ENCODE measurements around the gene COA3.

COA3 gene

GRCh38 chr17:42787266-42787665 lies 11.2 kb downstream of the COA3 start:
- TF ChIP-seq CTCF (IDR thresholded peaks at IDR 0.05): no peak
- H3K4me2 ChIP-seq (ENCODE audit: low read length): no peak overlapping the region
- H3K36me3 ChIP-seq (ENCODE audit: control insufficient read depth, insufficient read depth, low read length): no peaks in the 10 kb centered on the region
- H3K79me2 ChIP-seq: no peaks in the 10 kb centered on the region
- peaks cover 7% of the 10 kb centered on the region for H3K27me3 ChIP-seq (ENCODE audit: control insufficient read depth, insufficient read depth, low read length)
- no peaks in the 10 kb centered on the region for H3K4me1 ChIP-seq
- no peaks in the 10 kb centered on the region for H3K9me3 ChIP-seq (ENCODE audit: control insufficient read depth, low read length)
- no peak overlapping the region for H3K27ac ChIP-seq
- H3K4me3 ChIP-seq (ENCODE audit: low read depth, low read length): no peak overlapping the region
- no peak overlapping the region for H2AFZ ChIP-seq
- no peak overlapping the region for H3K9ac ChIP-seq

- Histone ChIP-seq H3K36me3 (ENCODE audit: control insufficient read depth, insufficient read depth, low read length) (no peaks in the 10 kb centered on the region), H3K79me2 (no peaks in the 10 kb centered on the region), H3K27ac (no peak overlapping the region), H2AFZ (peak overlapping the region; percentile 40), H3K9me3 (ENCODE audit: control insufficient read depth, low read length) (no peaks in the 10 kb centered on the region), H3K9ac (no peak overlapping the region), H3K4me2 (ENCODE audit: low read length) (no peak overlapping the region), H3K4me1 (no peaks in the 10 kb centered on the region), H3K4me3 (ENCODE audit: low read depth, low read length) (no peak overlapping the region), H3K27me3 (ENCODE audit: control insufficient read depth, insufficient read depth, low read length) (peaks cover 7% of the 10 kb centered on the region)
- TF ChIP-seq CTCF (IDR thresholded peaks at IDR 0.05): no peak
Observed at GRCh38 chr17:42784811-42785592, 13.5 kb downstream of the COA3 start.

GRCh38 chr17:42784409-42784808 lies 14.1 kb downstream of the COA3 start:
- Histone ChIP-seq H3K27ac (no peak overlapping the region), H3K79me2 (no peaks in the 10 kb centered on the region), H3K4me2 (ENCODE audit: low read length) (no peak overlapping the region), H3K9ac (no peak overlapping the region), H2AFZ (peak overlapping the region; percentile 5), H3K36me3 (ENCODE audit: control insufficient read depth, insufficient read depth, low read length) (no peaks in the 10 kb centered on the region), H3K4me1 (no peaks in the 10 kb centered on the region), H3K27me3 (ENCODE audit: control insufficient read depth, insufficient read depth, low read length) (peaks cover 7% of the 10 kb centered on the region), H3K9me3 (ENCODE audit: control insufficient read depth, low read length) (no peaks in the 10 kb centered on the region), H3K4me3 (ENCODE audit: low read depth, low read length) (no peak overlapping the region)
- TF ChIP-seq CTCF (IDR thresholded peaks at IDR 0.05): no peak

GRCh38 chr17:42783791-42784138 lies 14.7 kb downstream of the COA3 start:
- Histone ChIP-seq H3K79me2 (no peaks in the 10 kb centered on the region), H3K4me3 (ENCODE audit: low read depth, low read length) (no peak overlapping the region), H2AFZ (no peak overlapping the region), H3K36me3 (ENCODE audit: control insufficient read depth, insufficient read depth, low read length) (no peaks in the 10 kb centered on the region), H3K9me3 (ENCODE audit: control insufficient read depth, low read length) (no peaks in the 10 kb centered on the region), H3K4me2 (ENCODE audit: low read length) (no peak overlapping the region), H3K27me3 (ENCODE audit: control insufficient read depth, insufficient read depth, low read length) (peaks cover 7% of the 10 kb centered on the region), H3K9ac (no peak overlapping the region), H3K4me1 (no peaks in the 10 kb centered on the region), H3K27ac (no peak overlapping the region)
- TF ChIP-seq CTCF (IDR thresholded peaks at IDR 0.05): no peak
